ENCODE data around the gene POLR3A. TPM values are rescaled to one million over a fixed set of nuclear protein-coding genes. Genes with fewer than 3 reads are reported as not detected.

Gene POLR3A
- total RNA-seq, 1 donor from 2014 or later = 22.1 TPM

GRCh38 chr10:77971804-77972144 lies 57.5 kb downstream of the POLR3A start:
- no peak for TF ChIP-seq CTCF (IDR thresholded peaks at IDR 0.05; ENCODE audit: insufficient read depth, low read length, poor library complexity, severe bottlenecking)
- Histone ChIP-seq H3K27me3 (ENCODE audit: control insufficient read depth, insufficient read depth, low read length) (no peaks in the 10 kb centered on the region), H3K4me3 (ENCODE audit: low read depth, low read length) (no peak overlapping the region), H3K36me3 (ENCODE audit: control insufficient read depth, insufficient read depth, low read length) (no peaks in the 10 kb centered on the region)
- DNase-seq (ENCODE audit: low read depth) = no peak

- H3K4me3 ChIP-seq (ENCODE audit: low read depth, low read length) = no peak overlapping the region
- no peak for TF ChIP-seq CTCF (IDR thresholded peaks at IDR 0.05; ENCODE audit: insufficient read depth, low read length, poor library complexity, severe bottlenecking)
- no peak for DNase-seq (ENCODE audit: low read depth)
- H3K27me3 ChIP-seq (ENCODE audit: control insufficient read depth, insufficient read depth, low read length) = no peaks in the 10 kb centered on the region
- H3K36me3 ChIP-seq (ENCODE audit: control insufficient read depth, insufficient read depth, low read length) = no peaks in the 10 kb centered on the region
Measured at GRCh38 chr10:77970869-77971803, 58.2 kb downstream of the POLR3A start.

- no peak for TF ChIP-seq CTCF (IDR thresholded peaks at IDR 0.05; ENCODE audit: insufficient read depth, low read length, poor library complexity, severe bottlenecking)
- Histone ChIP-seq H3K4me3 (ENCODE audit: low read depth, low read length) (no peak overlapping the region), H3K36me3 (ENCODE audit: control insufficient read depth, insufficient read depth, low read length) (no peaks in the 10 kb centered on the region), H3K27me3 (ENCODE audit: control insufficient read depth, insufficient read depth, low read length) (no peaks in the 10 kb centered on the region)
- no peak for DNase-seq (ENCODE audit: low read depth)
Measured at GRCh38 chr10:77969114-77969513, 60.2 kb downstream of the POLR3A start.

GRCh38 chr10:77967611-77968022 lies 61.7 kb downstream of the POLR3A start:
- no peak for DNase-seq (ENCODE audit: low read depth)
- H3K4me3 ChIP-seq (ENCODE audit: low read depth, low read length) = no peak overlapping the region
- no peaks in the 10 kb centered on the region for H3K27me3 ChIP-seq (ENCODE audit: control insufficient read depth, insufficient read depth, low read length)
- no peak for TF ChIP-seq CTCF (IDR thresholded peaks at IDR 0.05; ENCODE audit: insufficient read depth, low read length, poor library complexity, severe bottlenecking)
- H3K36me3 ChIP-seq (ENCODE audit: control insufficient read depth, insufficient read depth, low read length) = no peaks in the 10 kb centered on the region

GRCh38 chr10:77965294-77965693 lies 64.0 kb downstream of the POLR3A start:
- H3K4me3 ChIP-seq (ENCODE audit: low read depth, low read length) = no peak overlapping the region
- TF ChIP-seq CTCF (IDR thresholded peaks at IDR 0.05; ENCODE audit: insufficient read depth, low read length, poor library complexity, severe bottlenecking) = no peak
- no peak for DNase-seq (ENCODE audit: low read depth)
- no peaks in the 10 kb centered on the region for H3K36me3 ChIP-seq (ENCODE audit: control insufficient read depth, insufficient read depth, low read length)
- no peaks in the 10 kb centered on the region for H3K27me3 ChIP-seq (ENCODE audit: control insufficient read depth, insufficient read depth, low read length)

- Histone ChIP-seq H3K4me3 (ENCODE audit: low read depth, low read length) (no peak overlapping the region), H3K36me3 (ENCODE audit: control insufficient read depth, insufficient read depth, low read length) (no peaks in the 10 kb centered on the region)
- no peak for TF ChIP-seq CTCF (IDR thresholded peaks at IDR 0.05; ENCODE audit: insufficient read depth, low read length, poor library complexity, severe bottlenecking)
Measured at GRCh38 chr10:77964811-77965210, 64.5 kb downstream of the POLR3A start.

More at GRCh38 chr10:77964811-77965210, 64.5 kb downstream of the POLR3A start:
- DNase-seq (ENCODE audit: low read depth) = no peak
- no peaks in the 10 kb centered on the region for H3K27me3 ChIP-seq (ENCODE audit: control insufficient read depth, insufficient read depth, low read length)

All from kidney epithelial cell (primary cell).